GM12892 (cell line): Measurements from ENCODE around the gene C1QBP.

Source experiments
- POLR2A ChIP-seq: IDR thresholded peaks from 2 replicates; pipeline ENCODE4 v1.6.1; 2011; ENCODE audit warnings: low read depth, low read length, control low read depth
- POLR2AphosphoS5 ChIP-seq: IDR thresholded peaks from 2 replicates; pipeline ENCODE4 v1.6.1; 2011; ENCODE audit warnings: low read depth, low read length, control low read depth
- TAF1 ChIP-seq: IDR thresholded peaks from 2 replicates; pipeline ENCODE4 v1.6.1; 2011; ENCODE audit warnings: low read depth, mild to moderate bottlenecking, control low read depth, low read length, borderline replicate concordance

DNA sequence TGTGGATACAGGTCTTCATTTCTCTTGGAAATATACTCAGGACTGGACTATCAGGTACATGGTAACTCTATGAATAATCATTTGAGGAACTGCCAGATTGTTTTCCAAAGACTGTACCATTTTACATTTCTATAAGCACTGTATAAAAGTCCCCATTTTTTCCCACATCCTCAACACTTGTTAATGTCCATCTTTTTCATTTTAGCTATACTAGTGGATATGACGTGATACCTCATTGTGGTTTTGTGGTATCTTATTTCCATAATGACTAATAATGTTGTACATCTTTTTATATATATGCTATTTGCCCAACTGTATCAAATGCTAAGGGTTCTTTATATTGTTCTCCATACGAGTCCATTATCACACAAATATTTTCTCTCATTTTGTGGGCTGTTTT lies 42.3 kb downstream of the C1QBP start:
- TF ChIP-seq POLR2A (0 out of 2 replicates have a peak, but pooled peaks have one; percentile 27), POLR2AphosphoS5 (no peak), TAF1 (no peak)
